Spleen (tissue), 11 donors: ENCODE results near the gene ARFGEF2. TPM values are rescaled to one million over a fixed set of nuclear protein-coding genes. Genes with fewer than 3 reads are reported as not detected.

ENCODE experiments used
- DNase-seq: peaks from one replicate; pipeline ENCODE4 v3.0.0-alpha.2; 2020
- H3K27ac ChIP-seq, 8 donors: fragments of 200-600 bp; sonication (generic) in 7 of 8; 1 replicate in 4 of 8; 2 replicates in 4 of 8; pipeline versions ENCODE4 v1.5.0 to v1.8.0; 2016 to 2021; ENCODE audit warnings: inconsistent platforms in 4 of 8, mild to moderate bottlenecking in 4 of 8, moderate library complexity in 1 of 8
- H3K27me3 ChIP-seq, 7 donors: fragments of 200-600 bp; sonication (generic) in 6 of 7; replicated peaks in 1 of 7; 1 replicate in 4 of 7; 2 replicates in 3 of 7; pipeline versions ENCODE4 v1.5.0 to v1.8.0; 2016 to 2021; ENCODE audit warnings: inconsistent platforms in 3 of 7, mild to moderate bottlenecking in 1 of 7
- H3K36me3 ChIP-seq, 6 donors: fragments of 200-600 bp; sonication (generic) in 5 of 6; 1 replicate in 4 of 6; 2 replicates in 2 of 6; pipeline versions ENCODE4 v1.5.0 to v1.8.0; 2016 to 2021; ENCODE audit warnings: inconsistent platforms in 2 of 6
- H3K4me1 ChIP-seq, 6 donors: fragments of 200-600 bp; sonication (generic) in 5 of 6; 1 replicate in 3 of 6; 2 replicates in 3 of 6; pipeline versions ENCODE4 v1.5.0 to v1.8.0; 2016 to 2021; ENCODE audit warnings: inconsistent platforms in 3 of 6
- H3K4me3 ChIP-seq, 8 donors: fragments of 200-600 bp; sonication (generic) in 7 of 8; 1 replicate in 4 of 8; 2 replicates in 4 of 8; pipeline versions ENCODE4 v1.5.0 to v1.8.0; 2016 to 2021; ENCODE audit warnings: inconsistent platforms in 4 of 8, mild to moderate bottlenecking in 4 of 8, moderate library complexity in 2 of 8
- H3K9me3 ChIP-seq, 8 donors: fragments of 200-600 bp; sonication (generic) in 7 of 8; 1 replicate in 4 of 8; 2 replicates in 4 of 8; pipeline versions ENCODE4 v1.5.0 to v1.8.0; 2016 to 2021; ENCODE audit warnings: inconsistent platforms in 4 of 8
- CTCF ChIP-seq, 11 experiments: fragments of 200-600 bp in 7 of 11; fragments of 450-650 bp in 4 of 11; sonication (generic) in 4 of 11; IDR thresholded peaks in 8 of 11; conservative IDR thresholded peaks in 3 of 11; 1 replicate in 7 of 11; 2 replicates in 4 of 11; pipeline versions ENCODE4 v1.4.0 to v1.8.0; 2016 to 2021; ENCODE audit warnings: antibody characterized with exemption in 11 of 11, inconsistent platforms in 4 of 11, mild to moderate bottlenecking in 1 of 11
- POLR2A ChIP-seq, 3 donors: fragments of 450-650 bp; IDR thresholded peaks; one replicate each; pipeline ENCODE4 v1.5.1; 2017; ENCODE audit warnings: antibody characterized with exemption in 3 of 3, mild to moderate bottlenecking in 1 of 3
- POLR2AphosphoS5 ChIP-seq, 3 donors: sonication (generic); formaldehyde crosslinking; IDR thresholded peaks; one replicate each; pipeline ENCODE4 v1.5.1; 2017; ENCODE audit warnings: antibody characterized with exemption in 3 of 3
- WGBS, 5 donors: extraction: QIAGEN DNeasy Blood & Tissue Kit in 3 of 5; methylation state at CpG; one replicate each; pipeline versions ENCODE4 v1.1.5 to v1.1.7; 2013 to 2018; 5-methylcytosine and 5-hydroxymethylcytosine counted together
- intact Hi-C: fragments of 100-400 bp; cut with DNase I; formaldehyde crosslinking; loops from one replicate; pipeline ENCODE4 v1.15.0; 2023; ENCODE audit warnings: low total_unique reads
- polyA plus RNA-seq, 3 donors: library from polyadenylated mRNA; stranded (reverse); fragments of 200-250 nt; gene quantifications; one replicate each; pipeline ENCODE4 v1.2.1, GENCODE V29; 2013
- total RNA-seq, 7 donors: library from RNA; depleted of rRNA in 3 of 7; stranded (reverse); fragments of >200 nt in 3 of 7; fragmentation: NEBNext Ultra II Directional in 4 of 7; extraction: Animal tissue kit (Norgen Biotek cat#: 25700) in 4 of 7; gene quantifications; one replicate each; pipeline versions ENCODE4 v1.1.0 to v1.2.1, GENCODE V29; 2016 to 2021
- donor health status: healthy with polysubstance abuse.
- donor health status: DM: no; HTN: no; CAD: no; lungs with moderate emphysema.
- donor health status: DM: no; HTN: no; CAD: no.
- donor health status: Bipolar disorder and iron deficiency.
- donor health status: healthy.
- donor health status: DM: no; HTN: no; CAD: no.
- donor health status: DM: yes; HTN: yes; CAD: no.

ARFGEF2 gene
- total and polyA plus RNA-seq, 10 donors = 6.7 to 44.4 (median 40.8) TPM

- Histone ChIP-seq H3K4me3 (no peak overlapping the region), H3K27me3 (no peaks in the 10 kb centered on the region), H3K4me1 (peaks cover 0 to 27% (median 4%) of the 10 kb centered on the region in 6 donors), H3K36me3 (peaks cover 0 to 100% (median 88%) of the 10 kb centered on the region in 6 donors), H3K9me3 (no peaks in the 10 kb centered on the region), H3K27ac (peak overlapping the region in 1 of 8 donors; percentile 47)
- WGBS, 5 donors = 93 to 98% (median 95%) methylated on average over 6 of the region's 6 CpGs
- TF ChIP-seq POLR2AphosphoS5 (IDR thresholded peaks at IDR 0.05) (no peak), POLR2A (IDR thresholded peaks at IDR 0.05) (no peak), CTCF (IDR thresholded peaks at IDR 0.05 in 8 of 11, conservative IDR thresholded peaks at IDR 0.05 in 3 of 11) (no peak)
- intact Hi-C loops = no loop called here
- DNase-seq = no peak
These were observed 32.1 kb downstream of the ARFGEF2 start for GRCh38 chr20:48953653-48954052.

- TF ChIP-seq POLR2AphosphoS5 (IDR thresholded peaks at IDR 0.05) (no peak), POLR2A (IDR thresholded peaks at IDR 0.05) (no peak), CTCF (IDR thresholded peaks at IDR 0.05 in 8 of 11, conservative IDR thresholded peaks at IDR 0.05 in 3 of 11) (no peak)
- no peak for DNase-seq
- Histone ChIP-seq H3K4me1 (peaks cover 0 to 27% (median 0%) of the 10 kb centered on the region in 6 donors), H3K4me3 (no peak overlapping the region), H3K9me3 (no peaks in the 10 kb centered on the region), H3K27me3 (no peaks in the 10 kb centered on the region), H3K27ac (peak overlapping the region in 1 of 8 donors; percentile 70), H3K36me3 (peaks cover 0 to 100% (median 84%) of the 10 kb centered on the region in 6 donors)
- WGBS, 5 donors = 97 to 100% (median 98%) methylated on average over 4 of the region's 4 CpGs
- intact Hi-C loops = no loop called here
These were observed 34.5 kb downstream of the ARFGEF2 start for GRCh38 chr20:48956052-48956451.

GRCh38 chr20:48957053-48957481 lies 35.6 kb downstream of the ARFGEF2 start:
- Histone ChIP-seq H3K4me3 (no peak overlapping the region), H3K27ac (peak overlapping the region in 6 of 8 donors; percentile 44 to 76 (median 62)), H3K27me3 (no peaks in the 10 kb centered on the region), H3K4me1 (peaks cover 0 to 27% (median 0%) of the 10 kb centered on the region in 6 donors), H3K9me3 (no peaks in the 10 kb centered on the region), H3K36me3 (peaks cover 0 to 100% (median 78%) of the 10 kb centered on the region in 6 donors)
- TF ChIP-seq CTCF (IDR thresholded peaks at IDR 0.05 in 8 of 11, conservative IDR thresholded peaks at IDR 0.05 in 3 of 11) (no peak), POLR2A (IDR thresholded peaks at IDR 0.05) (no peak), POLR2AphosphoS5 (IDR thresholded peaks at IDR 0.05) (no peak)
- WGBS, 5 donors = 2 to 66% (median 42%) methylated on average over 2 of the region's 2 CpGs
- intact Hi-C loops = no loop called here
- no peak for DNase-seq

GRCh38 chr20:48957533-48957932 lies 36.0 kb downstream of the ARFGEF2 start:
- 62 to 84% (median 70%) methylated on average over 2 of the region's 2 CpGs for WGBS, 5 donors
- H3K27me3 ChIP-seq = no peaks in the 10 kb centered on the region
- no peak for DNase-seq
- H3K4me1 ChIP-seq = peaks cover 0 to 22% (median 0%) of the 10 kb centered on the region in 6 donors
- intact Hi-C loops = no loop called here
- no peaks in the 10 kb centered on the region for H3K9me3 ChIP-seq
- H3K27ac ChIP-seq = peak overlapping the region in 5 of 8 donors; percentile 44 to 76 (median 70)
- TF ChIP-seq POLR2AphosphoS5 (IDR thresholded peaks at IDR 0.05) = peak in 1 of 3 donors; percentile 22
- TF ChIP-seq POLR2A (IDR thresholded peaks at IDR 0.05) = no peak
- no peak overlapping the region for H3K4me3 ChIP-seq
- peaks cover 0 to 100% (median 75%) of the 10 kb centered on the region in 6 donors for H3K36me3 ChIP-seq
